Vagina (tissue), 2 donors: ENCODE data around the gene PRDM1.

ENCODE experiments used
- CTCF ChIP-seq, 3 experiments: fragments of 450-650 bp in 2 of 3; fragments of 200-600 bp in 1 of 3; sonication (generic) in 1 of 3; IDR thresholded peaks; one replicate each; pipeline ENCODE4 v1.5.1; 2017 to 2019; ENCODE audit warnings: antibody characterized with exemption in 3 of 3, mild to moderate bottlenecking in 2 of 3, moderate library complexity in 2 of 3
- POLR2A ChIP-seq, 2 donors: fragments of 450-650 bp; IDR thresholded peaks; one replicate each; pipeline ENCODE4 v1.6.1; 2017; ENCODE audit warnings: antibody characterized with exemption in 2 of 2, mild to moderate bottlenecking in 2 of 2, moderate library complexity in 2 of 2
- POLR2AphosphoS5 ChIP-seq, 2 donors: sonication (generic); formaldehyde crosslinking; IDR thresholded peaks; one replicate each; pipeline ENCODE4 v1.9.0; 2017; ENCODE audit warnings: antibody characterized with exemption in 2 of 2, mild to moderate bottlenecking in 2 of 2, low read depth in 1 of 2; ENCODE audit not compliant: insufficient read depth in 1 of 2

- TF ChIP-seq POLR2A (IDR thresholded peaks at IDR 0.05) (no peak), POLR2AphosphoS5 (IDR thresholded peaks at IDR 0.05; ENCODE audit: insufficient read depth in 1 of 2, low read depth in 1 of 2) (no peak), CTCF (IDR thresholded peaks at IDR 0.05) (no peak)
These were observed 32.8 kb downstream of the PRDM1 start for GRCh38 chr6:106118835-106119431.
